GM19240 (cell line): ENCODE measurements around the gene RFLNA.

ENCODE experiments used
- DNase-seq: peaks from one replicate; pipeline ENCODE4 v3.0.0; 2011; ENCODE audit warnings: low spot score; ENCODE audit not compliant: insufficient read length

The RFLNA gene

GRCh38 chr12:124358572-124358971 lies 63.7 kb downstream of the RFLNA start:
- DNase-seq: no peak

DNA sequence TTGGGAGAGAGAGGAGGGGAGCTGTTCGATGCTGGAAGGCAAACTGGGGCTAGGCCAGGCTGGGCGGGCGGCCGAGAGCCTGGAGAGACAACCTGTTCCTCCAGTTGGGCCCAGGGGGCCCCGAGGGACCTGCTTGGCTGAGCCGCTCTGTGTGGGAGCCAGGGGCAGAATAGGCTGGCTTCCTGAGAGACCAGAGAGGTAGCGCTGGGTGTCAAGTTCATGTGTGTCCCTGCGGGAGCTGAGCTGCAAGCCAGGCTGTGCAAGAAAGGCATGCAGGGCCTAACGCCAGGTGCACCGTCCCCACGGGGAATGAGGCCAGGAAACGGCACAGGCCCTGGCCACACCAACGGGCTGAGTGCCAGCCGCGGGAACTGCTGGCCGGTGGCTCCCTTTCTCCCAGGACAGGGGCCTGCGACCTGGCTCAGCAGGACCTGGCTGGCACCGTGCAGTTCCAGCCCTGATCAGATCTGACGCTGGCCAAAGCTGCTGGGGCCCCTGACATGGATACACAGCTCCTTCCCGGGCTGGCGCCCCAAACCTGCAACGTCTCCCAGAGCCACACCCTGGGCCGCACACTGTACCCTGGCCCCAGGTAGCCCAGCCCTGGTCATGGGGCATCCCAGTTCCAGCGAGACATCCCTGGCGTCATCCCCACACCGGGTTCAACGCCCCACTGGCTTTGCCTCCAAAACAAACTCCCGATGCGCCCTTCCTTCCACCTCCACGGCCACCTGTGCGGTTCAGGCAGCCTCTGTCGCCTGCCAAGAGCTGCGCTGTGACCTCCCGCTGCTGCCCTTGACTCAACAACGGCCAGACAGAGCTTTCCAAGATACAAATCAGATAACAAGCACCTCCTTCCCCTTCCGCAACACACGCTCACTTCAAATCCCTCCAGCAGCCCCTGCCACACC lies 65.0 kb downstream of the RFLNA start:
- no peak for DNase-seq

DNA sequence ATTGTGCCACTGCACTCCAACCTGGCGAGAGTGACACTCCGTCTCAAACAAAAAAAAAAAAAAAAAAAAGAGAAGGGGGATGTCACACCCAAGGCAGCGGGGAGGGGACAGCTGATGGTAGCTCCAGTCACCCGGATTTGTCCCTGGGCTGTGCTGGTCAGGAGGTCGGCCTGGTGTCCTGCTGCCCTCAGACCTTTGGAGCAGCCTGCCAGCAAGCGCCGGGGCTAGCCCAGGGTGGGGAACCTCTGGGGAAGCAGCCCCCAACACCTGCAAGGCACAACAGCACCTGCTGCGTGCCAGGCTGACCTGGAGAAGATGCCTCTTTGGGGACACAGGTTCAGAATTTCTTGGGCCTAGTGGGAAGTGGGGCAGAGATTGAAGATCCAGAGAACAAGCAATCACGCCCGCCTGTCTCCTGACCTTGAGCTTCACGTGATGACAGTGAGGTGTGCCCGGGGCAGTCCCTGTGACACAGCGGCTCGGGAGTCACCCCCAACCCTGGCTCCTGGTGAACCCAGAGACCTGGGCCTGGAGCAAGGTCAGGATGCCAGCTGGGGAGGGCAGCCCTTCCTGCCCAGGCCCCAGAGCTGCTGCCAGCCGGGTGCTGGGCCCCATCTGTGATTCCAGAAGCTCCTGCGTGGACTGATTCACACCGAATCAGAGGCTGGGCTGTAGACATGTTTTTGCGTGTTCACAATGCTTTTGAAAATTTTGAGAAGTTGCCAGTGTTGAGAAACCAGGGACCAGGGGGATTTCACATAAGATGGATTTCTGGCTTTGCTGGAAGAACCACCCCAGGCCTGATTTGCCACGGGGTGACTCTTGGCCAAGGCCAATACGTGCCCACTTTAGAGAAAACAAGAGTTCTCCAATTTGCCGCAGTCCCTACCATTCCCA lies 66.4 kb downstream of the RFLNA start:
- DNase-seq: no peak

DNA sequence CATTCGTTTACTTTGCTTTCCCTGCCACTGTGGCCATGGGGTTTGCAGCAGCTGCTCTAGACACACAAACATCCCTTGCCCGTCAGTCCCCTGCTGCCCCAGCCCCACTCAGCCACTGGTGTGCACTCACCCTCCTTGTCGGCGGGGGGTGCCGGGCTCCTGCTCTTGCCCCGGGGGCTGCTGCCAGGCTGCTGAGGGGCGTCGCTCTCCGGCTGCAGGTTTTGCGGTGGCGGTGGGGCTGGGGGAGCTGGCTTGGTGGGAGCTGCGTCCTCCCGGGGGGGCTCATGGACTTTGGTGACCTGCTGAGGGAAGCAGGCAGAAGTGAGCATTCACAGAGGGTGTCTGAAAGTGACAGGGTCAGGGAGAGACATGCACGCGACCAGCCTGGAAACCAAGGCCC lies 67.1 kb downstream of the RFLNA start:
- DNase-seq: no peak

DNA sequence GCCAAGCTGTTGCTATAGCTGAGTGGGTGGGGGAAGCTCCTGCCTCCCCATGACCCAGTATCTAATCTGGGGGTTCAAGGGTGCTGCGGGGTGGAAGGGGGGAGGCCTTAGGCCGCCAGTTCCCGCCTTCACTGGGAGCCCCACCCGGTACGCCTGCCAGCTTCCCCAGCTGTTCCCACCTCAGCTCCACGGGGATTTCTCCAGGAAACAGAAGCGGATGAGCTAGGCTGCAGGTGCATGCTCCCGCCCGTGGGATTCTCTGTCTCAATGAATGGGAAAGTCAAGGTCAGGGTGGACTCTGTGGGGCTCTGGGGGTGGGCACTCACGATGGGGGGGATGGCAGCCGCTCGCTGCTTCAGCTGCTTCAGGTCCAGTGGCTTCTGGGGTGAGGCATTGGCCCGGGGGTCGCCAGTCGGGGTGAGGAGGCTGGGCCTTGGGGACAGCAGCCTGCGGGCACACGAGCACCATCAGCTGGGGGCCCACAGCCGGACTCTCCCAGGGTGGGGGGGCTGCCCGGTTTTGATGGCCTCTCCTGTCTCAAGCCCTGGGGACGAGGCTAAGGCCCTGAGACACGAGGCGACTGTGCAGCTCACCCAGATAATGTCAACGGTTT lies 68.6 kb downstream of the RFLNA start:
- no peak for DNase-seq

DNA sequence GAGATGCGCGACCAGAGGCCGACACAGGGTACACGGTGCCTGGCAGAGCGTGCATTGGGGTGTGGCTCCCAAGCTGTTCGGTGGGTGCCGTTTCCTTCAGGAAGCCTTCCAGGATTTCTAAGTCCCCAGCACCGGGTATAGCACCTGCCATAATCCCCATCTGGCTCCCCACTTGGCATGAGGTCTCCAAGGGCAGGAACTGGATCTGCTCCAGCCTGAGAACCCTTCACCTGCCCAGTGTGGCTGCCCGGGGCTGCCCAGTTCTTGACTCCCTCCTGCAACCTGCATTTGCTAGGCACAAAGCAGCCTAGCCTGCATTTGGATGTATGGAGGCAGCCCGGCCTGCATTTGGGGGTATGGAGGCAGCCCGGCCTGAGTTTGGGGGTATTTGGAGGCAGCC lies 69.7 kb downstream of the RFLNA start:
- DNase-seq: no peak
